Fibroblast of the aortic adventitia (primary cell): Measurements from ENCODE around the gene ZNF664. TPM values are rescaled to one million over a fixed set of nuclear protein-coding genes. Genes with fewer than 3 reads are reported as not detected.

ENCODE experiments used
- DNase-seq: peaks from one replicate; pipeline ENCODE4 v3.0.0-alpha.2; 2010; ENCODE audit warnings: low read depth
- H3K4me3 ChIP-seq: 2 replicates; pipeline ENCODE4 v1.5.1; 2011; ENCODE audit warnings: low read depth, mild to moderate bottlenecking, control low read depth, low read length, moderate library complexity
- CTCF ChIP-seq: IDR thresholded peaks from 2 replicates; pipeline ENCODE4 v1.5.1; 2011; ENCODE audit warnings: mild to moderate bottlenecking, low read length, control low read depth, inconsistent platforms; ENCODE audit not compliant: insufficient read depth
- total RNA-seq: library from RNA; depleted of rRNA; stranded (reverse); fragments of >200 nt; gene quantifications from 2 replicates; pipeline ENCODE4 v1.2.3, GENCODE V29; 2012; ENCODE audit warnings: low replicate concordance

ZNF664 gene
- total RNA-seq, 1 donor = 73.3 TPM

- TF ChIP-seq CTCF = no peak
- no peak for DNase-seq
- H3K4me3 ChIP-seq = no peak overlapping the region
These were observed 12.8 kb upstream of the ZNF664 start for GRCh38 chr12:123960029-123960735.

- no peak for TF ChIP-seq CTCF
- no peak for DNase-seq
- H3K4me3 ChIP-seq = no peak overlapping the region
These were observed 12.2 kb upstream of the ZNF664 start for GRCh38 chr12:123960856-123961255.

GRCh38 chr12:123961585-123962345 is 11.2 kb upstream of the ZNF664 start:
- no peak for DNase-seq
- no peak for TF ChIP-seq CTCF
- no peak overlapping the region for H3K4me3 ChIP-seq

- no peak overlapping the region for H3K4me3 ChIP-seq
- TF ChIP-seq CTCF = no peak
- no peak for DNase-seq
These were observed 10.5 kb upstream of the ZNF664 start for GRCh38 chr12:123962513-123962912.

- no peak for DNase-seq
- no peak for TF ChIP-seq CTCF
- no peak overlapping the region for H3K4me3 ChIP-seq
These were observed 9.2 kb upstream of the ZNF664 start for GRCh38 chr12:123963821-123964220.

GRCh38 chr12:123965382-123965781 is 7.6 kb upstream of the ZNF664 start:
- no peak for TF ChIP-seq CTCF
- H3K4me3 ChIP-seq = no peak overlapping the region
- no peak for DNase-seq
